Cerebellar nuclear complex (tissue), 1 donor: ENCODE data around the gene KAT8.
A peak's percentile ranks its signal among the peaks of the same experiment; 100 is the strongest.

Experiments
- DNase-seq, 2 experiments: peaks; one replicate each; lab custom pipeline; 2025; lab: John Stamatoyannopoulos, UW

KAT8 gene

GRCh38 chr16:31108035-31108793 is 9.2 kb upstream of the KAT8 start, which contains the start of gene BCKDK:
Gene BCKDK (plus strand): TSS chr16:31108386. CDS start chr16:31109224, 838 bp downstream.
- DNase-seq: peak in 1 of 2 experiments; percentile 40

- no peak for DNase-seq
Measured at GRCh38 chr16:31108794-31109558, 8.5 kb upstream of the KAT8 start.

DNA sequence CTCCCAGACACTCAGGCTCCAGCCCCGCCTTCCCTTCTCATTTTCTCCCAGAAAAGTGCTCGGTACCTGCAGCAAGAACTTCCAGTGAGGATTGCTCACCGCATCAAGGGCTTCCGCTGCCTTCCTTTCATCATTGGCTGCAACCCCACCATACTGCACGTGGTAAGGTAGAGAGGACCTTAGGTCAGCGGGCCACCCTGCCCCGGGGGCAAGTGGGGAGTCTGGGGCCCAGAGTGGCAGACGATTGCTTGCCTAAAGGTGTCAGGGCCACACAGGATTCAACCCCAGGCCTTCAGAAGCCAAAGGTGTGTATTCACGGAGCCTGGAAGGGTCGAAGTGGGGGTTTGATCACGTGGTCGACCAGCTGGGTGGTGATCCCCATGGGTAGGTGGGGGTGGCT is 7.8 kb upstream of the KAT8 start:
- DNase-seq: no peak

DNA sequence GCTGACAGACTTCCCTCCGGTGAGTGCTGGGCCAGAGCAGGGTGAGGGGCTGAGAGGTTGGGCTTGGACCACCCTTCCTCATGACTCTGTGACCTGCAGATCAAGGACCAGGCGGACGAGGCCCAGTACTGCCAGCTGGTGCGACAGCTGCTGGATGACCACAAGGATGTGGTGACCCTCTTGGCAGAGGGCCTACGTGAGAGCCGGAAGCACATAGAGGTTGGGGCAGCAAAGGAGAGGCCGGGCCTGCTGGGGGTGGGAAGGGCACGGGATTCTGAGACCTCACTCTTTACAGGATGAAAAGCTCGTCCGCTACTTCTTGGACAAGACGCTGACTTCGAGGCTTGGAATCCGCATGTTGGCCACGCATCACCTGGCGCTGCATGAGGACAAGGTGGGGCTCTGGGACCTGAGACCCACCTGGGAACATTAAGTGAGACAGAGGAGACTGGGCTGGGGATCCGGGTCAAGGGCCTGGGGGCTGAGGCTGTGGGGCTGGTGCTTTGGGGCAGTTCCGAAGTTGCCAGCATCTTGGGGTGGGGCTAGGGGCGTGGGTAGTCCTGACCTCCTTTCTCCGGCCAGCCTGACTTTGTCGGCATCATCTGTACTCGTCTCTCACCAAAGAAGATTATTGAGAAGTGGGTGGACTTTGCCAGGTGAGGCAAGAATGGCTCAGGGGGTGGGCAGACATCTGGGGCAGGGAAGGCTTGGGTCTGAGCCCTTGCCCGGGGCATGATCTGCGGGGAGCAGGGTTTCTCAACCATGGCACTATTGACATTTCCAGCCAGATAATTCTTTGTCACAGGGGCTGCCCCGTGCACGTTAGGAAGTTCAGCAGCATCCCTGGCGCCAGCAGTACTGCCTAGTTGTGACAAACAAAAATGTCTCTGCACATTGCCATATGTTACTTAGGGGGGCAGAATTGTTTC is 7.1 kb upstream of the KAT8 start:
- no peak for DNase-seq

DNA sequence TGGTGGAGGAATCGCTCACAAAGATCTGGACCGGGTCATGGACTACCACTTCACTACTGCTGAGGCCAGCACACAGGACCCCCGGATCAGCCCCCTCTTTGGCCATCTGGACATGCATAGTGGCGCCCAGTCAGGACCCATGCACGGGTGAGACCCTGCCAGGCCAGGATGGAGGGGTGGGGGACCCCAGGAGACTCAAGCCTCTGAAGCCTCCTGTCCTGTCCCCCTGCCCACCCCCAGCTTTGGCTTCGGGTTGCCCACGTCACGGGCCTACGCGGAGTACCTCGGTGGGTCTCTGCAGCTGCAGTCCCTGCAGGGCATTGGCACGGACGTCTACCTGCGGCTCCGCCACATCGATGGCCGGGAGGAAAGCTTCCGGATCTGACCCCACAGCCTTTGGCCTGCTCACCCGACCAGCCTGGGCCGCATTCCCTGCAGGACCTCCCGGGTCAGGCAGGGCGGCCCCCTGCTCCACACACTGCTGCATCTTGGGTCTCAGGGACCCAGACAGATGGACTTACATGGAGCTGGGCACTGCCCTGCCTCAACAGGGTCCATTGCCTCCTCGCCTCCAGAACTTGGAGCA is 5.5 kb upstream of the KAT8 start:
- DNase-seq: no peak

GRCh38 chr16:31112711-31113110 is 4.8 kb upstream of the KAT8 start:
- DNase-seq: no peak

DNA sequence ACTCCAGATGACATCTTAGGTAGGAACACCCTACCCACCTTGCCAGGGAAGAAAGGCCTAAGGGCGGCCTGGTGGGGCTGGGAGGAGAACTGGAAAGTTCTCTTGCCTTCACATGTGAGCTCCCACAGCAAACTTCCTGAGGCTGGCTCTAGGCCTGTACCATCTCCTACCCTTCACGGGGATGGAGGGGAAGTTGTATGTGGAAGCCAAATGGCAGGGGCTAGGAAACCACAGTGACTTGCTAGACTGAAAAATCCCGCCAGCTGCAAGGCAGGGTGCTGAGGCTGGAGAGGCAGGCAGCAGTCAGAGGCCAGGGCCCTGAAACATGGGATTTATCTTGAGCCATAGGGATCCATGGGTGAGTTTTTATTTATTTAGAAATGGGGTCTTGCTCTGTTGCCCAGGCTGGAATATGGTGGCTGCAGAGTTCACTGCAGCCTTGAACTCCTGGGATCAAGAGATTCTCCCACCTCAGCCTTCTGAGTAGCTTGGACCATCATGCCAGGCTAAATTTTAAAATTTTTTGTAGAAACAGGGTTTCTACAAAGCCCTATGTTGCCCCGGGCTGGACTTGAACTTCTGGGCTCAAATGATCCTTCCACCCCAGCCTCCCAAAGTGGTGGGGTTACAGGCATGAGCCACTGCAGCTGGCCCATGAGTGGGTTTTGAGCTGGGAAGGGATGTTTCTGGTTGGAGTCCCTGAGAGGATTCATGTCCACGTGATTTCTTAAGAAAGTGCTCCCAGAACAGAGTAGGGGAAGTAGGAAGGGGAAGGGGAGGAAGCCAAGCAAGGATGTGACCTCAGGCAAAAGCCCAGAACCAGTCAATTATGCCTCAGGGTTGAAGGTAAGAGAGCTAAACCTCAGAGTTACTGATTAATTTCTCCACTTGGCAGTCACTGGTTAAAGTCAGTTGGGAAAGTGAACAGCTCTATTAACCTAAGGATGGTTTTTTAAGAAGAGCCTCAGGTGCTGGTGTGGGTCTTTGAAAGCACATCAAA is 4.0 kb upstream of the KAT8 start:
- no peak for DNase-seq

GRCh38 chr16:31114468-31114867 is 3.0 kb upstream of the KAT8 start:
- DNase-seq: no peak

DNA sequence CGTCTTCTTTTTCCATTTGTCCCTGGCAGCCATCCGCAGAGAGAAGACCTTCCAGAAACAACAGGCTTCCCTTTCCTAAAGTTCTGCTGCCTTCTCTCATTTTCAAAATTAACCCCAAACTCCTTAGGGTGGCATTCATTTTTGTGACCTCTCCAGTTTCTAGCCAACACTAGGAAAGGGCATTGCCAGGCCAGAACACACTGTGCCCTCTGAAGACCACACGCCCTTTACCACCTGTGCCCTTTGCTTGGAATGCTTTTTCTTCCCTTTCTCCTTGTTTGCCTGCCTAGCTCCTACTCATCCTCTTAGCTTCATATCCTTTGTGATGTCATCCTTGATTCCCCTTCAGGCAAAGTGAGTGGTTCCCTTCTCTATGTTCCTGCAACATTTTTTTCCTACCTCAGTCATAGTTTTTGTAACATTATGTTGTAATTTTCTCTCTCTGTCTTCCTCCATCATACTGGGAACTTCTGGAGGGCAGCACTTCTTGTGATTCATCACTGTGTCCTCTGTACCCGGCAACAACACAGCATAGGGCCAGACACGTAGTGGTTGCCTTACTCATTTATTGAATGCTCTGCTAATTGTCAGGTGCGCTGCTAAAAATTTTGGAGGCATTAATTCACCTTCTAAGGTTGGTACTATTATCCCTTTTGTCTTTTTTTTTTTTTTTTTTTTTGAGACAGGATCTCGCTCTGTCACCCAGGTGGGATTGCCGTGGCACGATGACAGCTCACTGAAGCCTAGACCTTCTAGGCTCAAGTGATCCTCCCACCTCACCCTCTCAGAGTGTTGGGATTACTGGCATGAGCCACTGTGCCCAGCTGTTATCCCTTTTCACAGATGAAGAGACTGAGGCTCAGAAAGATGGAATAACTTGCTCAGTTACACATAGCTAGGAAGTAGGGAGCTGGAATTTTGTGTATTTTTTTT is 1.0 kb downstream of the KAT8 start:
- DNase-seq: no peak

GRCh38 chr16:31120129-31120528 is 2.7 kb downstream of the KAT8 start:
- no peak for DNase-seq

GRCh38 chr16:31125844-31126243 is 8.4 kb downstream of the KAT8 start:
- DNase-seq: no peak

- DNase-seq: no peak
Measured at GRCh38 chr16:31127182-31127581, 9.7 kb downstream of the KAT8 start.

DNA sequence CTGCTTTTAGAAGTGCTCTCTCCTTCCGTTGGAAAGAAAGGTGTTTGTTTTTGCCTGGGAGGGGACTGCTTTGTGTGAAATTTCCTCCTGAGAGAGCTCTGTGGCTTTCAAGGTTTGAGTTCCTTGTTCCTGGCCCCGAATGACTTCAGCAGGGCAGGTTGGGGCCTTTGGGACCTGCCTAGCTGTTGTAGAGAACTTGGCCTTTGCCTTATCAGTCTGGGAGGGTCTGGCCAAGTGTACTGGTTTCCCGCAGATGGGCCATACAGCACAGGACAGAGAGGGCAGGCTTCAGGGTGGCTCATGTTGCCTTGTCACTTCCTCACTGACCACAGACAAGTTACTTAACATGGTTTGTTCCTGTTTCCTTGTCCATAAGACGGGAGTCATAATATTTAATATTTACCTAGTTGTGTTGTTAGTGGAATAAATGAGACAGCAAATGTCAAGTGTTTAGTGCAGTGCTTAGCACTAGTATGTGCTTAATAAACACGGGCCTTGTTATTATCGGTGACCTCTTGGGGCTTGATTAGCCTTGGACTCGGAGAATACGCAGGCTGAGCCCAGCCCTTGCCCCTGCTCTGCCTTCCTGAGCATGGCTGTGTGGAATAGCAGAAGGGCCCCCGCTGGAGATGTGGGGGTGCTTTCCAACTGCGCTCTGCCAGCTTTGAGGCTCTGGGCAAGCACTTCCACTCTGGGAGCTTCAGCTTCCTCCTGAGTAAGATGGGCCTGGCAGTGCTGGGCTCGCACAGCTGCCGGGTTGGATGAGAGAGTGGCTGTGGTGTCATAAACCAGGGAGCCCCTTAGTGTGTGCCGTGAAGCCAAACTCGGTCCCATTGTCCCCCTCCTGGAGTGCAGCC is 11.5 kb downstream of the KAT8 start:
- DNase-seq: no peak

DNA sequence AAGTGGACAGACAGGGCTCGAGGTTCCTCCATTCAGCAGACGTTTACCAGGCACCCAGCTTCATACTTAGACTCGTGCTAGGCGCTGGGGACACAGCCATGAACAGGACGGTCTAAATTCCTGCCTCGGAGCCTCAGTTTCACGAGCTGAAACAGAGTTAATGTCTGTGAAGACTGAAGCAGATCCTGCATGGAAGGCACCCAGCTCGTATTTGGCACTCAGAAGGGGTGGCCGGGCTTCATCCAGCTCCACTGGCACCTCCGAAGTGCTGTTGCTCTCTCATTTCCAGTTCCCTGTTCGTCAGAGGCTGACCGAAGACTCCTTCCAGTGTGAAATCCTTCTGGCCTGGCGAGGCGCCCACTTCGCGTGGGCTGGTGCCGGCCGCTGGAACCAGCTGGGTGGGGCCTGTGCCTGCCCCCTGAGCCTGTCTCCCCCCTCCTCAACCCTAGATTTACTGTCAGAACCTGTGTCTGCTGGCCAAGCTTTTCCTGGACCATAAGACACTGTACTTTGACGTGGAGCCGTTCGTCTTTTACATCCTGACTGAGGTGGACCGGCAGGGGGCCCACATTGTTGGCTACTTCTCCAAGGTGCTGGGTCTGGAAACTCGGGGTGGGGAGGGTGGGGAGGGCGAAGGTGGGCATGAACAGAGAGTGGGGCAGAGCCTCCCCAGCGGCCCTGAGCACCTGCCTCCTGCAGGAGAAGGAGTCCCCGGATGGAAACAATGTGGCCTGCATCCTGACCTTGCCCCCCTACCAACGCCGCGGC is 12.3 kb downstream of the KAT8 start:
- DNase-seq: no peak

DNA sequence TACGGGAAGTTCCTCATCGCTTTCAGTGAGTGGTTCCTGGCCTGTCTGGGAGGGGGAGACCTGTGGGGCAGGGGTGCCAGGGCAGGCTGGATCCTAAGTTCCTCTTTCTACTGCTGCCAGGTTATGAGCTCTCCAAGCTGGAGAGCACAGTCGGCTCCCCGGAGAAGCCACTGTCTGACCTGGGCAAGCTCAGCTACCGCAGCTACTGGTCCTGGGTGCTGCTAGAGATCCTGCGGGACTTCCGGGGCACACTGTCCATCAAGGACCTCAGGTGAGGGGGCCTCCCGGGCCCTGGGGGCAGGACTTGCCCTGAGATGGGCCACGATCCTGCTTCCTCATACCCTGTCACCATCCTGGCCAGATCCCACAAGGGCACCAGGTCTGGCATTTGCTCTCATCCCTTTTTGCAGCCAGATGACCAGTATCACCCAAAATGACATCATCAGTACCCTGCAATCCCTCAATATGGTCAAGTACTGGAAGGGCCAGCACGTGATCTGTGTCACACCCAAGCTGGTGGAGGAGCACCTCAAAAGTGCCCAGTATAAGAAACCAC is 12.9 kb downstream of the KAT8 start:
- DNase-seq: no peak

DNA sequence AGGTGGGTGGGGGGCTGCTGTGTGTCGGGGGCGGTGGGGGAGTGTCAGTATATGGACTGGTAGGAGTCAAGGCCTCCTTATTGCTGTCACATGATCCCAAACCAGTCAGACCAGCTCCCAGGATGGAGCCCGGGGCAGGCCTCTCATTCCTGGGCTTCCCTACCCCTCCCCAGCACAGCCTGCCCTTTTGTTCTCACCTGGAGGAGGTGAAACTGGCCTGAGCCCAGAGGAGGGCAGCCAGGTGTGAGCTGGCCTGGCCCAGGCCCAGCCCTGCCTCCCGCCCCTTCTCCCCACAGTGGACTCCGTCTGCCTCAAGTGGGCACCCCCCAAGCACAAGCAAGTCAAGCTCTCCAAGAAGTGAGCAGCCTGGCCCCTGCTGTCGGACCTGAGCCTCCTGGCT is 13.4 kb downstream of the KAT8 start:
- DNase-seq: no peak

DNA sequence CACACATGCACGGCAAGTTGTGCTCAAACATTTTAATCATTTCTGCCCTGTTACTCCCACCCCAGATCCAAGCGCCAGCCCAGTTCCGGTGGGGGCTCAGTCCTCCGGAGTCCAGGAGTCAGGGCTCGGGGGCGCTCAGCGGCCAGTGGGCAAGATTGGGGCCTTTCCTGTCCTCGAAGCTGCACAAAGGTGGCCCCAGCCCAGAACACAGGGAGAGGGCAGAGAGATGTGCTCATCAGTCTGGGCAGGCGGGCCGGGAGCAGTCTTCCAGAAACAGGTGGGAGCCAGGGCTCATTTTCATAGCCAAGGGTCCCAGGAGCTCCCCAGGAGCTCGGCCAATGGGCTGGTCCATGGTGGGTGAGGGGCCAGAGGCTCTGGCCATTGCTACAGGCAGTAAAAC is 14.0 kb downstream of the KAT8 start:
- no peak for DNase-seq
